HG02852 (cell line): ENCODE results near the gene MAST1.
"Not testable (repeated sequence)": the region's sequence is repeated elsewhere in the genome, so short reads cannot be mapped to it uniquely, and the experiment has no call there.

ENCODE experiments used
- ATAC-seq: cut with Tn5 transposase; IDR thresholded peaks from one replicate; pipeline ENCODE4 v1.9.1; 2021; ENCODE audit warnings: mild to moderate bottlenecking, moderate library complexity; ENCODE audit not compliant: unreplicated experiment

MAST1 gene

DNA sequence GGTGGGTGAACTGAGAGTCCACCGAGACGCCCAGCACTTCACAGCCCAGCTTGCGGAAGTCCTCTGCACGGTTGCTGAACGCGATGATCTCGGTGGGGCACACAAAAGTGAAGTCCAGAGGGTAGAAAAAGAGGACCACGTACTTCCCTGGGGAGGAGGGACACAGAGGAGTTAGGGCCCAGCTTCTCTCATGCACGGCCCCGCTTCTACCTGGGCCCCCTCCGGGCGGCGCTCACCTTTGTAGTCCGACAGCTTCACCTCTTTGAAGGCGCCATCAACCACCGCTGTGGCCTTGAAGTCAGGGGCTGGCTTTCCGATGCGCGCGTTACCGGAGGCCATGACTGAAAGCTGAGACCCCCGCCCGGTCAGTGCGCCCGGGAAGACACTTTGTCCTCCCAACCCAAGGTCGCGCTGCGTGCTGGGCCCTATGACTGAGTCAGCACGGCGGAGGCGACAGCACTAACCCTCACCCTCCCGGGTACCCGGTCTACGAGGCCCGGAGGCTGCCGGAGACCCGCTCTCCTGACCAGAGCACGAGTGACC is 37.3 kb upstream of the MAST1 start:
- ATAC-seq: no peak

DNA sequence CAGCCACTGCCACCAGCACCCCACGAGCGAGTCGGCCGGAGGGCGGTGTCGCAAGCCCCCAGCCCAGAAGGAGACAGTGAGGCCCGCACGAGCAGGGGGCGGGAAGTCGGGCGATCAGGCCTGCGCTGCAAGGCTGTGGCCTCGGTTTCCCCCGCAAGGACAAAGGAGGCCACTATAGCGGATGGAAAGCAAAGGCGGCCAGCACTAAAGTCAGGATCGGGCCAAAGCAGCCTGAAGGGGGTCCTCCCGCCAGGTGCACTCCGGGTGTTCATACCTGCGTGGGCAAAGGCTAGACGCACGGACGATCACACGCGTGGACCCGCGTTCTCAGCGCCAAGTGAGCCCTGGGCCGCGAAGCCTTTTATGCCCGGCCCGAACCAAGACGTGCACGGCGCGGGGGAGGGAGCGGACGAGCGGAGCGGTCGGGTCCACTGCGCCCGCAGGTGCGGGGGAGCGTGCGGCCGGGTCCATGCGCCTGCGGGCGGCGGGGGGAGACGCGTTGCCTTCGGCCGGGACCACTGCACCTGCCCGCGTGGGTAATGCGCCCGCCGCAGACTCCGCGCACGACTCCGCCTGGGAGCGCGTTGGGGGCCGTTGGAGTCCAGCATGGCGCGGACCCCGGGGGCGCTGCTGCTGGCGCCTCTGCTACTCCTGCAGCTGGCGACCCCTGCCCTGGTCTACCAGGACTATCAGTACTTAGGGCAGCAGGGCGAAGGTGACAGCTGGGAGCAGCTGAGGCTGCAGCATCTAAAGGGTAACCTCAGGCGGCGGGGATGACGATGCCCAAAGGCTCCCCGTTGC is 36.6 kb upstream of the MAST1 start, which contains the start of the genes PRDX2 and THSD8:
PRDX2 (minus strand) TSS at position 335 of the 801 bp plus-strand sequence. CDS start 539 bp downstream, outside the sequence.
THSD8 (plus strand) TSS at position 604 of the 801 bp plus-strand sequence; CDS start at position 607, 3 bp downstream.
- no peak for ATAC-seq

GRCh38 chr19:12802267-12803106 is 35.8 kb upstream of the MAST1 start:
- no peak for ATAC-seq

- no peak for ATAC-seq
Measured at GRCh38 chr19:12804051-12804450, 34.3 kb upstream of the MAST1 start.

- peak; percentile 80 for ATAC-seq
Measured at GRCh38 chr19:12806242-12807081, 31.9 kb upstream of the MAST1 start, which contains the start of gene RNASEH2A. Gene RNASEH2A (plus strand): TSS chr19:12806584. CDS start chr19:12806674, 90 bp downstream.

GRCh38 chr19:12815088-12815487 is 23.2 kb upstream of the MAST1 start:
- ATAC-seq: no peak

DNA sequence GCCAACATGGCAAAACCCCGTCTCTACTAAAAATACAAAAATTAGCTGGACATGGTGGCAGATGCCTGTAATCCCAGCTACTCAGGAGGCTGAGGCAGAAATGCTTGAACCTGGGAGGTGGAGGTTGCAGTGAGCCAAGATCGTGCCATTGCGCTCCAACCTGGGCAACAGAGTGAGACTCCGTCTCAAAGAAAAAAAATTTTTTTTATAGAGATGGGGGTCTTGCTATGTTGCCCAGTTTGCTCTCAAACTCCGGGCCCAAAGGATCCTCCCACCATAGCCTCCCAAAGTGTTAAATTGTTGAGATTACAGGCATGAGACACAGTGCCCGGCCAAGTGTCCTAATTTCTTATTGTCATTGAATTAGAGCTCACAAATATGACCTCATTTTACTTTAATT is 21.1 kb upstream of the MAST1 start:
- ATAC-seq: not testable (repeated sequence)

DNA sequence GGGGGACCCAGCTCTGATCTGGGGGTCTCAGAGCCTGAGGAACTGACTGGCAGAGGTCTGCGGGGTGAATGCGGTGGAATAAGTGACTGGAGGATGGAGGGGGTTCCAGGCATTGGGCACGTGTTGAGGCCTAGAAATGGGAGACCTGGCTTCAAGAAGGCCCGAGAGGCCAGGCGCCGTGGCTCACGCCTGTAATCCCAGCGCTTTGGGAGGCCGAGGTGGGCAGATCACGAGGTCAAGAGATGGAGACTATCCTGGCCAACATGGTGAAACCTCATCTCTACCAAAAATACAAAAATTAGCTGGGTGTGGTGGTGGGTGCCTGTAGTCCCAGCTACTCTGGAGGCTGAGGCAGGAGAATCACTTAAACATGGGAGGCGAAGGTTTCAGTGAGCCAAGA is 20.5 kb upstream of the MAST1 start:
- not testable (repeated sequence) for ATAC-seq

- ATAC-seq: no peak
Measured at GRCh38 chr19:12821761-12822160, 16.6 kb upstream of the MAST1 start.

DNA sequence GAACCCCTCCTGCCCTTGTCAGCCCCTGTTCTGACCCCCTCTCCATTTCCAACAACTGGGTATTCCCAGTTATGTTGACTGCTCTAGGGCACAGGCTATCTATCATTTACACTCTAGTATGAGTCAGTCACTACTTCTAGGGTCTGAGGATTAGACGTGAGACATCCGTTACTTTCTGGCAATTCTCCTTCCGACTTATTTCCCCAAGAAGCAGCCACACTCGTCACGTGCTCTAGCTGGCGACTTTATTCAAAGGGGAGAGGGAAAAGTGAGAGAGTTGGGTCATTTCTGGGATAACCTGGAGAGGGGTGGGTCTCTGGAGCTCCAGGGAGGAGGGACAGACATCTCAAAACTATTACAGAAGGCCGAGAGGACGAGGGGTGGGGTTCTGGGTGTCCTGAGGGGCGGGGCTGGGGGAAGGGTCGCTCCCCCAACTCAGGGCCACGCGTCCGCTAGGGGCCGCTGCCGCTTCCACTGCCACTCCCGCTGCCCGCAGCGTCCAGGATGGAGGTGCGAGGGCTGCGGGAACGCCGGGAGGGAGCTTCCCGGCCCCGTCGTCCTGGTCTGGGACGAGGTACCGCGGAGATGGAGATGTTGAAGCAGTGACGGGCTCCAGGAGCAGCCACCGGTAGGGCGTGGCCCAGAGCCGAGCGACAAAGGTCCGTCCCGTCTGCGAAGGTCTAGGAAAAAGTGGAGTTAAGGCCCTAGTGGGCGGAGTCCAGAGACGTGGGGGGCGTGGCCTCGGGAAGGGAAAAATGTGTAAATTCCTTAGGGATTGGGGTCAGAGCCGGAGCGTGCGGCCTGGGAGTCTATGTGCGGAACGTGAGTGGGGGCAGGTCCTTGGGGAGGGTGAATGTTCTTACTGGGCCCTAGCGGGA is 12.8 kb upstream of the MAST1 start:
- ATAC-seq: no peak

DNA sequence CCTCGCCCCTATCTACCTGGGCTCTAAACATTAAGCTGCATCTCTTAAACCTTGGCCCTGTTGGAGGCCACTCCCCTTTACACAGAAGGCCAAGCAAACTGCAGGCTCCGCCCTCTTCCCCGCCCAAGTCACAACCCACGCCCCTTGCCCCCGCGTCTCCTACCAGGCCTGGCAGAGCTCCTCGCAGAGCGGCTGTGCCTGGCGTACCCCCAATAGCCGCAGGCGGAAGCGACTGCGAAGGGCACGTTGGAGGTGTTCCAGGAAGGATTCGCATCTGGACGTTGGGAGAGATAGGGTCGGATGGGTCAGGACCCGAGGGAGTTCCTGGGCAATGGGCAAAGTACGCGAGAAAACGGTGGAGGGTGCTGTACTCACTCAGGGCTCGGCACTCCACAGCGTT is 9.8 kb upstream of the MAST1 start:
- no peak for ATAC-seq

DNA sequence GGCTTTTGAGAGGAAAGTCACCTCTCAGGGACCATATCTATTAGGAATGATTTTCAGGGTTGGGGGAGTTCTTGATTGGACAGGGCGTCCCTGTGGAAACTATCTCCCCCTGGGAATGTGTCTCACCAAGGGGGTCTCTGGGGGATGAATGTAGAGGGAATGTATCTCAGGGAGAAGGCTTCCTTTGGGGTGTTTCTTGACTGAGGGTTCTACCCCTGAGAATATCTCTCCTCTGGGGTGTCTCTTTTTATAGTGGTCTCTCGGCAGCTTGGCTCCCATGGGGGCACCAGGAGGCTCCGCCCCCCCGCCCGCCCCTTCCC is 4.9 kb upstream of the MAST1 start:
- ATAC-seq: no peak

GRCh38 chr19:12833738-12834565 is 4.4 kb upstream of the MAST1 start:
- ATAC-seq: no peak

DNA sequence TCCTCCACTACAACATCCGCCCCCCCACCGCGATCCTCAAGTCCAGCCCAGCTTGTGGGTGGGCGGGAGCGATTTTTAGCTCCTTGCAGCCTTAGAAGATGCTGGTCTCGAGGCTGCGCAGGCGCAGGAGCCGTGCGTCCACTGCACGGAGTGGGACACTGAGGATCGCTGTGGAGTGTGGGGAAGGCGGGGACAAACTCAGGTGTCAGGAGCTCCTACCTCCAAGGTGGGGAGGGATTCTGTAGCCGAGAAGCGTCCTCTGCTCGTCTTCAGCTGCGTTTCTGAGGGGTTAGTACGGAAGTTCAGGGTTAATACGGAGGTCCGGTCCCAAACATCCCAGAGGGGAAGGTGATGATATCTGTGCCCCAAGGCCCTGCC is 3.8 kb upstream of the MAST1 start, which contains the start of gene RTBDN:
RTBDN (minus strand) TSS at position 14 of the 378 bp plus-strand sequence. CDS start 4,600 bp downstream, outside the sequence.
- ATAC-seq: no peak

- no peak for ATAC-seq
Measured at GRCh38 chr19:12834976-12835757, 3.1 kb upstream of the MAST1 start.

DNA sequence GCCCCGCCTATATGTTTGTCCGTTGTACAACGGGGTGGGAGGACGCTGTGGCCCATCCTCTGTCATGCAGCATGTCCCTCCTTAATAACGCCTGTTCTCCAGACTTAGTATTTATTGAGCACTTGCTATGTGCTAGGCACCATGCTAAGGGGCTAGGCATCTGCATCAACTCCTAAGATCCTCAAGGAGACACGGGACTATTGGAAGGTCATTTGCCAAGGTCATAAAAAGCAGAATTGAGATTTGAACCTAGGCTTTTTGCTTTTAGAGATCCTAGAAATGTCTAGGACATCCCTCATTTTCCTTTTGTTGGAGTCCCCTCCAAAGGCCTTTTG is 1.8 kb upstream of the MAST1 start:
- no peak for ATAC-seq

DNA sequence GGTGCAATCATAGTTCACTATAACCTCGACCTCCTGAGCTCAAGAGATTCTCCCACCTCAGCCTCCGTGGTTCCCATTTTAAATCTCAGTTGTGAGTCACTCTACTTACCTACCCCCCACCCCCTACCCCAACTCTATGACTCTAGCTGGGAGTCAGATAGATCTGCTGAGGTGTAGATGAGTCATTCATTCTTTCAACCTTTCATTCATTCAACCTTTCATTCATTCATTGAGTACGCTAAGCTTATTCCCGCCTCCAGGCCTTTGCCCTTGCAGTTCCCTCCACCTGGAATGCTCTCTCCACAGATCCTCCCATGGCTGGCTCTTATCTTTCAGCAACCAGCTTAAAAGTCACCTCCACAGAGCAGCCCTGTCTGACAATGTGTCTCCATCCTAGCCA is 1.1 kb upstream of the MAST1 start:
- no peak for ATAC-seq
